HepG2 (cell line): ENCODE data around the gene NACC2. TPM values are rescaled to one million over a fixed set of nuclear protein-coding genes. Genes with fewer than 3 reads are reported as not detected.

Source experiments
- ATF2 ChIP-seq: sonication (generic); formaldehyde crosslinking; IDR thresholded peaks from 2 replicates; pipeline ENCODE4 v1.4.0; 2020; ENCODE audit warnings: missing genetic modification reagents
- ATF3 ChIP-seq: sonication (generic); formaldehyde crosslinking; IDR thresholded peaks from 2 replicates; pipeline ENCODE4 v1.4.0; 2020; ENCODE audit warnings: missing genetic modification reagents
- CEBPZ ChIP-seq: IDR thresholded peaks from 2 replicates; pipeline ENCODE4 v1.6.1; 2012; ENCODE audit warnings: low read length, improper control_type of control experiment
- ETS1 ChIP-seq: sonication (generic); formaldehyde crosslinking; IDR thresholded peaks from 2 replicates; pipeline ENCODE4 v1.4.0; 2020; ENCODE audit warnings: missing genetic modification reagents
- MAX ChIP-seq: IDR thresholded peaks from 2 replicates; pipeline ENCODE4 v1.6.1; 2012; ENCODE audit warnings: inconsistent platforms
- MTERF4 ChIP-seq: sonication (generic); formaldehyde crosslinking; IDR thresholded peaks from 2 replicates; pipeline ENCODE4 v1.8.0; 2023; ENCODE audit warnings: mild to moderate bottlenecking, missing genetic modification reagents
- RARG ChIP-seq: sonication (generic); formaldehyde crosslinking; IDR thresholded peaks from 2 replicates; pipeline ENCODE4 v1.4.0; 2020; ENCODE audit warnings: low read depth, mild to moderate bottlenecking, missing genetic modification reagents
- SOX5 ChIP-seq: IDR thresholded peaks from 2 replicates; pipeline ENCODE4 v1.6.1; 2016; ENCODE audit warnings: borderline replicate concordance
- SP1 ChIP-seq, 2 experiments: fragments of 450-650 bp in 1 of 2; sonication (generic) in 1 of 2; formaldehyde crosslinking in 1 of 2; IDR thresholded peaks; 2 replicates each; pipeline versions ENCODE4 v1.4.0 to v1.6.1; 2016 to 2020; ENCODE audit warnings: missing genetic modification reagents in 1 of 2
- TERF1 ChIP-seq: sonication (generic); formaldehyde crosslinking; IDR thresholded peaks from 2 replicates; pipeline ENCODE4 v1.8.0; 2022; ENCODE audit warnings: mild to moderate bottlenecking, missing genetic modification reagents, moderate library complexity
- ZBTB7A ChIP-seq: sonication (generic); formaldehyde crosslinking; IDR thresholded peaks from 2 replicates; pipeline ENCODE4 v1.8.0; 2022; ENCODE audit warnings: mild to moderate bottlenecking, missing genetic modification reagents
- ZNF333 ChIP-seq: sonication (generic); formaldehyde crosslinking; IDR thresholded peaks from 2 replicates; pipeline ENCODE4 v1.4.0; 2020; ENCODE audit warnings: mild to moderate bottlenecking, missing genetic modification reagents, borderline replicate concordance
- ZNF343 ChIP-seq: sonication (generic); formaldehyde crosslinking; IDR thresholded peaks from 2 replicates; pipeline ENCODE4 v1.4.0; 2020; ENCODE audit warnings: mild to moderate bottlenecking, missing genetic modification reagents
- ZNF503 ChIP-seq: sonication (generic); formaldehyde crosslinking; IDR thresholded peaks from 2 replicates; pipeline ENCODE4 v1.4.0; 2020; ENCODE audit warnings: missing genetic modification reagents
- ZNF570 ChIP-seq: sonication (generic); formaldehyde crosslinking; IDR thresholded peaks from 2 replicates; pipeline ENCODE4 v1.4.0; 2020; ENCODE audit warnings: mild to moderate bottlenecking, missing genetic modification reagents, borderline replicate concordance
- polyA plus RNA-seq, 8 experiments: library from polyadenylated mRNA; depleted of rRNA in 3 of 8; stranded (reverse) in 7 of 8; unstranded in 1 of 8; fragments of >200 nt; fragmentation: Illumina TruSeq in 4 of 8; extraction: Trizol in 4 of 8; gene quantifications; 2 replicates each; pipeline versions ENCODE4 v1.2.1 to v1.2.3, GENCODE V29; 2011 to 2016; ENCODE audit warnings: low read depth in 4 of 8, missing spikeins in 1 of 8, mixed read lengths in 1 of 8; ENCODE audit not compliant: insufficient read depth in 1 of 8
- total RNA-seq, 5 experiments: library from RNA; depleted of rRNA; stranded (reverse); fragments of >200 nt; fragmentation: Illumina TruSeq; extraction: Trizol; gene quantifications; 2 replicates each; pipeline ENCODE4 v1.2.3, GENCODE V29; 2016; ENCODE audit warnings: low read depth in 1 of 5

Gene NACC2
- total and polyA plus RNA-seq, 2 of the 13 experiments (the other 11 are each of a cell fraction or from before 2014, with no cell fraction given): 5.9 to 12.3 TPM

- TF ChIP-seq ZNF503 (peak; percentile 35; the same call in 1 of the 2 replicates), TERF1 (CRISPR knock-in tag) (no peak), ZNF570 (no peak), ATF3 (CRISPR knock-in tag) (no peak), SOX5 (CRISPR knock-in tag) (peak; percentile 32; the same call in 1 of the 2 replicates), MAX (peak; percentile 74; the same call in 1 of the 2 replicates), ZBTB7A (CRISPR knock-in tag) (no peak), CEBPZ (no peak), ZNF343 (CRISPR knock-in tag) (no peak; the same call in 1 of the 2 replicates), ZNF333 (CRISPR knock-in tag) (no peak), MTERF4 (peak; percentile 8; the same call in 1 of the 2 replicates), ATF2 (CRISPR knock-in tag) (no peak; the same call in 1 of the 2 replicates), RARG (CRISPR knock-in tag) (0 out of 2 replicates have a peak, but pooled peaks have one; percentile 31), SP1 (IDR thresholded peaks at IDR 0.05) (no peak), SP1 (CRISPR knock-in tag; IDR thresholded peaks at IDR 0.05) (no peak), ETS1 (CRISPR knock-in tag) (0 out of 2 replicates have a peak, but pooled peaks have one; percentile 17)
Observed at GRCh38 chr9:136119061-136119882, 24.2 kb upstream of the NACC2 start (continued).
